Esophagus muscularis mucosa (tissue), 4 donors: ENCODE measurements around the gene ZNF396.

Source experiments
- EP300 ChIP-seq: sonication (generic); formaldehyde crosslinking; IDR thresholded peaks from one replicate; pipeline ENCODE4 v1.6.1; 2017; ENCODE audit warnings: antibody characterized with exemption
- POLR2A ChIP-seq: fragments of 450-650 bp; IDR thresholded peaks from one replicate; pipeline ENCODE4 v1.6.1; 2017; ENCODE audit warnings: antibody characterized with exemption, moderate library complexity, mild to moderate bottlenecking, low read depth
- POLR2AphosphoS5 ChIP-seq, 2 donors: sonication (generic); formaldehyde crosslinking; IDR thresholded peaks; one replicate each; pipeline ENCODE4 v1.6.1; 2017; ENCODE audit warnings: antibody characterized with exemption in 2 of 2
- TF ChIP-seq, protein P1 (sequence below), 3 experiments: fragments of 200-600 bp in 2 of 3; fragments of 450-650 bp in 1 of 3; sonication (generic) in 2 of 3; IDR thresholded peaks; one replicate each; pipeline ENCODE4 v1.5.1; 2017 to 2019; ENCODE audit warnings: antibody characterized with exemption in 3 of 3, mild to moderate bottlenecking in 2 of 3, moderate library complexity in 1 of 3

DNA sequence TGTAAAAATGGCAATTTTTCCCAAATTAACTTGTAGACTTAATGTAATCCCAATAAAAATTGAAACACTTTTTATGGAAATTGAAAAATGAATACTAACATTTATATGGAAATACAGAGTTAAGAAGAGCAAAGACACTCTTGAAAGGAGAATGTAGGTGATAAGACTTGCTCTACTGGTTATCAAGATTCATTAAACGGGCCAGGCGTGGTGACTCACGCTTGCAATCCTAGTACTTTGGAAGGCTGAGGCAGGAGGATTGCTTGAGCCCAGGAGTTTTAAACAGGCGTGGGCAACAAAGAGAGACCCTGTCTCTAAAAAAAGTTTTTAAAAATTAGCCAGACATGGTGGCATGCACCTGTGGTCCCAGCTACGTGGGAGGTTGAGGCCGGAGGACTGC is 29.5 kb upstream of the ZNF396 start:
- TF ChIP-seq, protein P1, sequence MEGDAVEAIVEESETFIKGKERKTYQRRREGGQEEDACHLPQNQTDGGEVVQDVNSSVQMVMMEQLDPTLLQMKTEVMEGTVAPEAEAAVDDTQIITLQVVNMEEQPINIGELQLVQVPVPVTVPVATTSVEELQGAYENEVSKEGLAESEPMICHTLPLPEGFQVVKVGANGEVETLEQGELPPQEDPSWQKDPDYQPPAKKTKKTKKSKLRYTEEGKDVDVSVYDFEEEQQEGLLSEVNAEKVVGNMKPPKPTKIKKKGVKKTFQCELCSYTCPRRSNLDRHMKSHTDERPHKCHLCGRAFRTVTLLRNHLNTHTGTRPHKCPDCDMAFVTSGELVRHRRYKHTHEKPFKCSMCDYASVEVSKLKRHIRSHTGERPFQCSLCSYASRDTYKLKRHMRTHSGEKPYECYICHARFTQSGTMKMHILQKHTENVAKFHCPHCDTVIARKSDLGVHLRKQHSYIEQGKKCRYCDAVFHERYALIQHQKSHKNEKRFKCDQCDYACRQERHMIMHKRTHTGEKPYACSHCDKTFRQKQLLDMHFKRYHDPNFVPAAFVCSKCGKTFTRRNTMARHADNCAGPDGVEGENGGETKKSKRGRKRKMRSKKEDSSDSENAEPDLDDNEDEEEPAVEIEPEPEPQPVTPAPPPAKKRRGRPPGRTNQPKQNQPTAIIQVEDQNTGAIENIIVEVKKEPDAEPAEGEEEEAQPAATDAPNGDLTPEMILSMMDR (IDR thresholded peaks at IDR 0.05): no peak
- TF ChIP-seq POLR2A (no peak), POLR2AphosphoS5 (IDR thresholded peaks at IDR 0.05) (no peak), EP300 (no peak)
